ENCODE measurements around the gene SHPK.

GRCh38 chr17:3657588-3657869 lies 21.5 kb upstream of the SHPK start:
- TF ChIP-seq CTCF (conservative IDR thresholded peaks at IDR 0.05) = no peak
- TF ChIP-seq EZH2 (IDR thresholded peaks at IDR 0.05; ENCODE audit: low read depth) = no peak

All from PC-9 (cell line).